HCT116 (cell line): ENCODE data around the gene CHCHD4.

Experiments used
- ATF3 ChIP-seq: IDR thresholded peaks from 2 replicates; pipeline ENCODE4 v1.6.1; 2012
- CTCF ChIP-seq, 3 experiments: fragments of 200-600 bp in 1 of 3; sonication (generic) in 1 of 3; IDR thresholded peaks in 2 of 3; conservative IDR thresholded peaks in 1 of 3; 2 replicates each; pipeline ENCODE4 v1.5.1; 2012 to 2017; ENCODE audit warnings: low read depth in 2 of 3, low read length in 2 of 3, antibody characterized with exemption in 1 of 3, borderline replicate concordance in 1 of 3, control low read depth in 1 of 3, mild to moderate bottlenecking in 1 of 3, mixed read lengths in 1 of 3, mixed run types in 1 of 3, moderate library complexity in 1 of 3; ENCODE audit not compliant: insufficient read depth in 1 of 3
- POLR2A ChIP-seq: IDR thresholded peaks from 2 replicates; pipeline ENCODE4 v1.7.0; 2011; ENCODE audit warnings: borderline replicate concordance; ENCODE audit not compliant: insufficient read depth, insufficient read length; ENCODE audit errors: extremely low read depth
- REST ChIP-seq: IDR thresholded peaks from 2 replicates; pipeline ENCODE4 v1.6.1; 2012; ENCODE audit warnings: low read depth

DNA sequence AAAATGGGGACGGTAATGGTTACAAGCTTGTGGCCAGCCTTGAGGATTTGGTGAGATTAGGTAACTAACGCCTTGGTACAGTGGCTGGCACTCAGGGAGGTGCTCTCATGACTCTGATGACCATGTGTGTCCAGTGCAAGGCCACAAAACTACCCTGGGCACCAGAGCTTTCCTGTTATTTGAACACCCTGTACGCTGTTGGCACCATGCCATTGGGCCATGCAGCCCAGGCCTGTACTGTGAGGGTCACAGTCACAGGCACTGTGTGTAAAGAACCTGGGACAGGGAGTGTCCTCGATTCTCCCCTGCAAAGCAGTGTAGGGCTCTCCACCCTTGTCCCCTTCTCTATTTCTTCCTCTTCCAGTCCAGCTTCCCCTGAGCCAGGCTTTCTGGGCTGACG lies 6.5 kb upstream of the CHCHD4 start:
- no peak for TF ChIP-seq REST
- no peak for TF ChIP-seq ATF3
- TF ChIP-seq POLR2A = no peak
- TF ChIP-seq CTCF (IDR thresholded peaks at IDR 0.05 in 2 of 3, conservative IDR thresholded peaks at IDR 0.05 in 1 of 3; ENCODE audit: borderline replicate concordance in 1 of 3, insufficient read depth in 1 of 3, low read depth in 2 of 3, low read length in 2 of 3) = no peak
